ENCODE results near the gene PPP4R1.

Gene PPP4R1

GRCh38 chr18:9587924-9588323, 26.4 kb downstream of the PPP4R1 start:
- DNase-seq (ENCODE audit: low read depth), result no peak

GRCh38 chr18:9586814-9587213, 27.5 kb downstream of the PPP4R1 start:
- DNase-seq (ENCODE audit: low read depth), result no peak

GRCh38 chr18:9581667-9582066, 32.7 kb downstream of the PPP4R1 start:
- no peak for DNase-seq (ENCODE audit: low read depth)

GRCh38 chr18:9578306-9578705, 36.1 kb downstream of the PPP4R1 start:
- no peak for DNase-seq (ENCODE audit: low read depth)

- DNase-seq (ENCODE audit: low read depth), result no peak
Observed at GRCh38 chr18:9577361-9577760, 37.0 kb downstream of the PPP4R1 start.

- DNase-seq (ENCODE audit: low read depth), result no peak
Observed at GRCh38 chr18:9575558-9575957, 38.8 kb downstream of the PPP4R1 start.

GRCh38 chr18:9574473-9575115, 39.8 kb downstream of the PPP4R1 start:
- DNase-seq (ENCODE audit: low read depth), result no peak

GRCh38 chr18:9571546-9571945, 42.8 kb downstream of the PPP4R1 start:
- no peak for DNase-seq (ENCODE audit: low read depth)

GRCh38 chr18:9570255-9570654, 44.1 kb downstream of the PPP4R1 start:
- no peak for DNase-seq (ENCODE audit: low read depth)

GRCh38 chr18:9569178-9569577, 45.2 kb downstream of the PPP4R1 start:
- no peak for DNase-seq (ENCODE audit: low read depth)

GRCh38 chr18:9568186-9568585, 46.2 kb downstream of the PPP4R1 start:
- no peak for DNase-seq (ENCODE audit: low read depth)

GRCh38 chr18:9565407-9565806, 49.0 kb downstream of the PPP4R1 start:
- no peak for DNase-seq (ENCODE audit: low read depth)

- DNase-seq (ENCODE audit: low read depth), result no peak
Observed at GRCh38 chr18:9563331-9563730, 51.0 kb downstream of the PPP4R1 start.

GRCh38 chr18:9562584-9562983, 51.8 kb downstream of the PPP4R1 start:
- DNase-seq (ENCODE audit: low read depth), result no peak

GRCh38 chr18:9561759-9562158, 52.6 kb downstream of the PPP4R1 start:
- DNase-seq (ENCODE audit: low read depth), result no peak

GRCh38 chr18:9559253-9559652, 55.1 kb downstream of the PPP4R1 start:
- DNase-seq (ENCODE audit: low read depth), result no peak

GRCh38 chr18:9558387-9559064, 55.8 kb downstream of the PPP4R1 start:
- DNase-seq (ENCODE audit: low read depth), result no peak

GRCh38 chr18:9557250-9557943, 57.0 kb downstream of the PPP4R1 start:
- no peak for DNase-seq (ENCODE audit: low read depth)

- no peak for DNase-seq (ENCODE audit: low read depth)
Observed at GRCh38 chr18:9552616-9553015, 61.7 kb downstream of the PPP4R1 start.

- DNase-seq (ENCODE audit: low read depth), result no peak
Observed at GRCh38 chr18:9552191-9552590, 62.2 kb downstream of the PPP4R1 start.

- DNase-seq (ENCODE audit: low read depth), result no peak
Observed at GRCh38 chr18:9550429-9550828, 63.9 kb downstream of the PPP4R1 start.

- DNase-seq (ENCODE audit: low read depth), result no peak
Observed at GRCh38 chr18:9549405-9549804, 65.0 kb downstream of the PPP4R1 start.

GRCh38 chr18:9547782-9548181, 66.6 kb downstream of the PPP4R1 start:
- no peak for DNase-seq (ENCODE audit: low read depth)

All from stimulated activated CD8-positive, alpha-beta memory T cell treated with anti-CD3 and anti-CD28 coated beads, Interleukin-4, amount 100 ng/mL, for 24 hours (primary cell).